Uterus (tissue), 4 donors: ENCODE data around the gene MRPL37. TPM values are rescaled to one million over a fixed set of nuclear protein-coding genes. Genes with fewer than 3 reads are reported as not detected.

ENCODE experiments used
- DNase-seq, 2 donors: peaks; one replicate each; pipeline ENCODE4 v3.0.0-alpha.2; 2019 to 2020
- H3K27ac ChIP-seq, 2 donors: fragments of 200-600 bp; sonication (generic); 1 replicate in 1 of 2; 2 replicates in 1 of 2; pipeline ENCODE4 v1.5.1; 2016 to 2018
- H3K27me3 ChIP-seq, 2 donors: fragments of 200-600 bp; sonication (generic); one replicate each; pipeline ENCODE4 v1.5.1; 2018 to 2019; ENCODE audit warnings: control low read depth in 1 of 2
- H3K36me3 ChIP-seq, 2 donors: fragments of 200-600 bp; sonication (generic); one replicate each; pipeline ENCODE4 v1.5.1; 2019; ENCODE audit warnings: control low read depth in 1 of 2
- H3K4me1 ChIP-seq, 2 donors: fragments of 200-600 bp; sonication (generic); one replicate each; pipeline ENCODE4 v1.5.1; 2018 to 2019; ENCODE audit warnings: control low read depth in 1 of 2
- H3K4me3 ChIP-seq, 2 donors: fragments of 200-600 bp; sonication (generic); 1 replicate in 1 of 2; 2 replicates in 1 of 2; pipeline ENCODE4 v1.5.1; 2018 to 2019; ENCODE audit warnings: mild to moderate bottlenecking in 1 of 2
- H3K9me3 ChIP-seq, 2 donors: fragments of 200-600 bp; sonication (generic); one replicate each; pipeline ENCODE4 v1.5.1; 2019; ENCODE audit warnings: control low read depth in 1 of 2
- POLR2A ChIP-seq, 2 donors: fragments of 450-650 bp; IDR thresholded peaks; one replicate each; pipeline ENCODE4 v1.6.1; 2016; ENCODE audit warnings: antibody characterized with exemption in 2 of 2, mild to moderate bottlenecking in 1 of 2, moderate library complexity in 1 of 2
- intact Hi-C: fragments of 100-400 bp; cut with DNase I; formaldehyde crosslinking; loops from one replicate; pipeline ENCODE4 v1.15.1; 2023; ENCODE audit warnings: low total_unique reads
- total RNA-seq, 4 donors: library from RNA; depleted of rRNA in 3 of 4; stranded (reverse); fragments of >200 nt in 3 of 4; gene quantifications; one replicate each; pipeline versions ENCODE4 v1.1.0 to v1.2.4, GENCODE V29; 2014 to 2023
- TF ChIP-seq, protein P1 (sequence below), 4 experiments: fragments of 200-600 bp in 2 of 4; fragments of 450-650 bp in 2 of 4; sonication (generic) in 2 of 4; IDR thresholded peaks; one replicate each; pipeline ENCODE4 v1.5.1; 2016 to 2019; ENCODE audit warnings: antibody characterized with exemption in 4 of 4, mild to moderate bottlenecking in 2 of 4, moderate library complexity in 1 of 4
- donor health status: DM: yes; HTN: yes; CAD: no.

Gene MRPL37
- total RNA-seq, 4 donors from 2014 or later = 4.4 to 52.9 (median 39.0) TPM

DNA sequence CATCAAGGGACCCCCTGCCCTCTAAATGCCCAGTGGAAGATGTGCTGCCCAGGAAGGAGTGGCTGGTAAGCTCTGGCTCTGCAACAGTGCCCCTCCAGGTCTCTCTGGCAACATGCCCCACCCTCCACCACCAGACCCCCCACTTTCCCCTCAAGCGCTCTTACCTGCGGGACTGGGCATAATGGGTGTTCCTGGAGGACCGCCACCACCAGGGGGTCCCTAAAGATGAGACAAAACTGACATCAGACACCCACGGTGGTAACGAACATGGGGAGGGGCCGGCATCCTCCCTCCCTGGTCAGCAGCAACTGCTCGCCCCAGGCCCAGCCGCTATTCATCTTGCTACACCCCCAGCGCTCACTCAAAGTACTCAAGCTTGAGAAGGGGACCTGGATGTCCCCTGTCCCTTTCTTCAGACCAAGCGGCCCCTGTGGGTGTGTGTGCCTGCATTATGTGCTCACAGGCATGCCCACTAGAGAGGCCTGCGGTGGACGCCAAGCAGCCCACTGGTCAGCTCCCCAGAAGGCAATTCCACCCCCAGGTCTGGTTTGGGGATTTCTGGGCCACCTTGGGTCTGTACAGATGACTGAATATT is 40.9 kb downstream of the MRPL37 start:
- Histone ChIP-seq H3K4me3 (no peak overlapping the region), H3K36me3 (no peaks in the 10 kb centered on the region), H3K27ac (no peak overlapping the region), H3K4me1 (no peaks in the 10 kb centered on the region), H3K9me3 (no peaks in the 10 kb centered on the region), H3K27me3 (no peaks in the 10 kb centered on the region)
- intact Hi-C loops = no loop called here
- TF ChIP-seq, protein P1, sequence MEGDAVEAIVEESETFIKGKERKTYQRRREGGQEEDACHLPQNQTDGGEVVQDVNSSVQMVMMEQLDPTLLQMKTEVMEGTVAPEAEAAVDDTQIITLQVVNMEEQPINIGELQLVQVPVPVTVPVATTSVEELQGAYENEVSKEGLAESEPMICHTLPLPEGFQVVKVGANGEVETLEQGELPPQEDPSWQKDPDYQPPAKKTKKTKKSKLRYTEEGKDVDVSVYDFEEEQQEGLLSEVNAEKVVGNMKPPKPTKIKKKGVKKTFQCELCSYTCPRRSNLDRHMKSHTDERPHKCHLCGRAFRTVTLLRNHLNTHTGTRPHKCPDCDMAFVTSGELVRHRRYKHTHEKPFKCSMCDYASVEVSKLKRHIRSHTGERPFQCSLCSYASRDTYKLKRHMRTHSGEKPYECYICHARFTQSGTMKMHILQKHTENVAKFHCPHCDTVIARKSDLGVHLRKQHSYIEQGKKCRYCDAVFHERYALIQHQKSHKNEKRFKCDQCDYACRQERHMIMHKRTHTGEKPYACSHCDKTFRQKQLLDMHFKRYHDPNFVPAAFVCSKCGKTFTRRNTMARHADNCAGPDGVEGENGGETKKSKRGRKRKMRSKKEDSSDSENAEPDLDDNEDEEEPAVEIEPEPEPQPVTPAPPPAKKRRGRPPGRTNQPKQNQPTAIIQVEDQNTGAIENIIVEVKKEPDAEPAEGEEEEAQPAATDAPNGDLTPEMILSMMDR (IDR thresholded peaks at IDR 0.05) = no peak
- TF ChIP-seq POLR2A (IDR thresholded peaks at IDR 0.05) = no peak
- DNase-seq = no peak

- Histone ChIP-seq H3K9me3 (no peaks in the 10 kb centered on the region), H3K36me3 (no peaks in the 10 kb centered on the region), H3K27ac (no peak overlapping the region), H3K27me3 (no peaks in the 10 kb centered on the region), H3K4me3 (no peak overlapping the region), H3K4me1 (no peaks in the 10 kb centered on the region)
- intact Hi-C loops = no loop called here
- DNase-seq = no peak
- TF ChIP-seq, protein P1 (IDR thresholded peaks at IDR 0.05) = no peak
- TF ChIP-seq POLR2A (IDR thresholded peaks at IDR 0.05) = no peak
These were observed 41.4 kb downstream of the MRPL37 start for GRCh38 chr1:54241364-54241763.

GRCh38 chr1:54243022-54243421 is 43.1 kb downstream of the MRPL37 start:
- no peaks in the 10 kb centered on the region for H3K36me3 ChIP-seq
- no peaks in the 10 kb centered on the region for H3K27me3 ChIP-seq
- DNase-seq = no peak
- H3K9me3 ChIP-seq = no peaks in the 10 kb centered on the region
- TF ChIP-seq, protein P1 (IDR thresholded peaks at IDR 0.05) = no peak
- TF ChIP-seq POLR2A (IDR thresholded peaks at IDR 0.05) = no peak
- no peak overlapping the region for H3K4me3 ChIP-seq
- H3K4me1 ChIP-seq = no peaks in the 10 kb centered on the region
- intact Hi-C loops = no loop called here
- H3K27ac ChIP-seq = no peak overlapping the region

DNA sequence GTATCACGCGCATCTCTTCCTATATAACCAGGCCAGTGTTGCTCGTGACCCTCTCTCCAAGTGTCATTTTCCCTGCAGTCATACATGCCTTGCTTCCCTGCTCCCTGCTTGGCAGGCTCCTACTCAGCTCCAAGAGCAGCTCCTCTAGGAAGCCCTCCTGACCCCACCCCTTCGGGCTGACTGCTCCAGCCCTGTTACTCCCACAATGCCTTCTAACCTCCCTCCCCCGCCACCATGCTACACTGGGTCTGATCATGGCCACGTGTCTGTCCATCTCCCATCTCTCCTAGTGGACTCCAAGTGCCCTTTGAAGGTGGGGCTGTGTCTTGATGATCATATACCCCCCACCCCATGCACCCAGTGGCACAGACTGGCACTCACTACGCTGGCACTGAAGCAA is 44.7 kb downstream of the MRPL37 start:
- H3K27me3 ChIP-seq = no peaks in the 10 kb centered on the region
- no peak for TF ChIP-seq POLR2A (IDR thresholded peaks at IDR 0.05)
- TF ChIP-seq, protein P1 (IDR thresholded peaks at IDR 0.05) = no peak
- intact Hi-C loops = no loop called here
- H3K9me3 ChIP-seq = no peaks in the 10 kb centered on the region
- no peaks in the 10 kb centered on the region for H3K4me1 ChIP-seq
- no peaks in the 10 kb centered on the region for H3K36me3 ChIP-seq
- H3K4me3 ChIP-seq = no peak overlapping the region
- H3K27ac ChIP-seq = no peak overlapping the region
- no peak for DNase-seq

- TF ChIP-seq, protein P1 (IDR thresholded peaks at IDR 0.05) = no peak
- TF ChIP-seq POLR2A (IDR thresholded peaks at IDR 0.05) = no peak
- no peaks in the 10 kb centered on the region for H3K36me3 ChIP-seq
These were observed 45.5 kb downstream of the MRPL37 start for GRCh38 chr1:54245501-54245900.

More at GRCh38 chr1:54245501-54245900, 45.5 kb downstream of the MRPL37 start:
- Histone ChIP-seq H3K27ac (no peak overlapping the region), H3K4me1 (no peaks in the 10 kb centered on the region), H3K27me3 (no peaks in the 10 kb centered on the region), H3K9me3 (no peaks in the 10 kb centered on the region), H3K4me3 (no peak overlapping the region)
- no peak for DNase-seq
- intact Hi-C loops = no loop called here
